Stomach smooth muscle (tissue), 2 donors: Measurements from ENCODE around the gene FAM174C.

Experiments used
- H3K27ac ChIP-seq: one replicate; pipeline ENCODE4 v1.7.0; 2013; ENCODE audit warnings: mild to moderate bottlenecking, low read length, inconsistent platforms
- H3K27me3 ChIP-seq, 2 donors: one replicate each; pipeline ENCODE4 v1.7.0; 2013; ENCODE audit warnings: low read length in 2 of 2; ENCODE audit not compliant: insufficient read depth in 2 of 2, control insufficient read depth in 1 of 2
- H3K36me3 ChIP-seq, 2 donors: one replicate each; pipeline ENCODE4 v1.7.0; 2013; ENCODE audit warnings: low read length in 2 of 2; ENCODE audit not compliant: control insufficient read depth in 2 of 2, insufficient read depth in 2 of 2
- H3K4me1 ChIP-seq: one replicate; pipeline ENCODE4 v1.7.0; 2013; ENCODE audit warnings: low read length; ENCODE audit not compliant: control insufficient read depth, insufficient read depth
- H3K4me3 ChIP-seq, 2 donors: one replicate each; pipeline ENCODE4 v1.7.0; 2013; ENCODE audit warnings: low read length in 2 of 2
- H3K9ac ChIP-seq, 2 donors: one replicate each; pipeline ENCODE4 v1.7.0; 2013; ENCODE audit warnings: low read length in 2 of 2, mild to moderate bottlenecking in 1 of 2
- H3K9me3 ChIP-seq, 2 donors: one replicate each; pipeline ENCODE4 v1.7.0; 2013; ENCODE audit warnings: low read length in 2 of 2; ENCODE audit not compliant: control insufficient read depth in 2 of 2
- donor health status: healthy.
- donor health status: Pancreatic carcinoma.

The FAM174C gene

GRCh38 chr19:1238369-1239303, 36.7 kb upstream of the FAM174C start:
- Histone ChIP-seq H3K9ac (no peak overlapping the region), H3K27ac (peak overlapping the region; percentile 89), H3K36me3 (no peaks in the 10 kb centered on the region), H3K27me3 (peaks cover 0 to 8% of the 10 kb centered on the region in 2 donors), H3K9me3 (no peaks in the 10 kb centered on the region), H3K4me1 (peaks cover 54% of the 10 kb centered on the region), H3K4me3 (peak overlapping the region in 1 of 2 donors; percentile 72)

GRCh38 chr19:1239420-1239795, 35.9 kb upstream of the FAM174C start:
- peak overlapping the region in 1 of 2 donors; percentile 67 for H3K4me3 ChIP-seq
- no peaks in the 10 kb centered on the region for H3K36me3 ChIP-seq
- no peak overlapping the region for H3K9ac ChIP-seq
- no peaks in the 10 kb centered on the region for H3K9me3 ChIP-seq
- H3K4me1 ChIP-seq: peaks cover 61% of the 10 kb centered on the region
- peak overlapping the region; percentile 89 for H3K27ac ChIP-seq
- H3K27me3 ChIP-seq: peaks cover 0 to 8% of the 10 kb centered on the region in 2 donors

- peak overlapping the region in 1 of 2 donors; percentile 67 for H3K4me3 ChIP-seq
- no peaks in the 10 kb centered on the region for H3K36me3 ChIP-seq
- H3K27ac ChIP-seq: peak overlapping the region; percentile 89
- H3K4me1 ChIP-seq: peaks cover 68% of the 10 kb centered on the region
- H3K27me3 ChIP-seq: peaks cover 0 to 8% of the 10 kb centered on the region in 2 donors
- H3K9me3 ChIP-seq: no peaks in the 10 kb centered on the region
- H3K9ac ChIP-seq: peak overlapping the region; percentile 47 to 66
Observed at GRCh38 chr19:1239796-1240737, 35.3 kb upstream of the FAM174C start.

GRCh38 chr19:1240925-1241324, 34.4 kb upstream of the FAM174C start:
- peak overlapping the region; percentile 82 for H3K27ac ChIP-seq
- no peak overlapping the region for H3K9ac ChIP-seq
- H3K4me3 ChIP-seq: peak overlapping the region in 1 of 2 donors; percentile 87
- peaks cover 0 to 8% of the 10 kb centered on the region in 2 donors for H3K27me3 ChIP-seq
- no peaks in the 10 kb centered on the region for H3K9me3 ChIP-seq
- H3K36me3 ChIP-seq: no peaks in the 10 kb centered on the region
- H3K4me1 ChIP-seq: peaks cover 76% of the 10 kb centered on the region

DNA sequence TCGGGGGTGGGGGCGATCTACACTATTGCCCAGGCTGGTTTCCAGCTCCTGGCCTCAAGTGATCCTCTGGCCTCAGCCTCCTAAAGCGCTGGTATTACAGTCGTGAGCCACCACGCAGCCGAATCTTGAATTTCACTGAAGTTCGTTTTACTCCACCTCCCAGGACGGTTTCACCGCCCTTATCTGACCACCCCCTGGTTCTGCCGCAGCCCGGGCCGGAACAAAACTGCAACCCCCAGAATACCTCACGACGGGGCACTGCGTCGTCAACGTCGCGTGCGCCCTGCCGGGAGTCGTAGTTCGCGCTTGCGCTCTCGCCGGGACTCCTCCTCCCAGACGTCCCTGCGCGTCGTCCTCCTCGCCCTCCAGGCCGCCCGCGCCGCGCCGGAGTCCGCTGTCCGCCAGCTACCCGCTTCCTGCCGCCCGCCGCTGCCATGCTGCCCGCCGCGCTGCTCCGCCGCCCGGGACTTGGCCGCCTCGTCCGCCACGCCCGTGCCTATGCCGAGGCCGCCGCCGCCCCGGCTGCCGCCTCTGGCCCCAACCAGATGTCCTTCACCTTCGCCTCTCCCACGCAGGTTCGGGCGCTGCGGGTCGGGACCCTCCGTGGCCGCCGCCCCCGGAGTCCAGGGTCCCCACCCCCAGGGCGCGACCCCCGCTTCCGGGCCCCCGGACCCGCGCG, 33.8 kb upstream of the FAM174C start, which contains the start of gene ATP5F1D:
Gene ATP5F1D, plus strand, starts transcription at position 335 of the 679 bp plus-strand sequence. Its CDS starts 100 bp downstream, at position 435.
- Histone ChIP-seq H3K9me3 (no peaks in the 10 kb centered on the region), H3K36me3 (no peaks in the 10 kb centered on the region), H3K4me3 (peak within 1 kb of the TSS; percentile 78 to 87), H3K4me1 (peaks cover 82% of the 10 kb centered on the region), H3K9ac (peak within 1 kb of the TSS; percentile 60 to 83), H3K27me3 (peaks cover 0 to 8% of the 10 kb centered on the region in 2 donors), H3K27ac (peak within 1 kb of the TSS; percentile 82)

GRCh38 chr19:1243768-1244692, 31.3 kb upstream of the FAM174C start:
- Histone ChIP-seq H3K36me3 (no peaks in the 10 kb centered on the region), H3K9ac (peak overlapping the region; percentile 39 to 55), H3K9me3 (no peaks in the 10 kb centered on the region), H3K27ac (peak overlapping the region; percentile 87), H3K27me3 (no peaks in the 10 kb centered on the region), H3K4me3 (peak overlapping the region in 1 of 2 donors; percentile 49), H3K4me1 (peaks cover 74% of the 10 kb centered on the region)

DNA sequence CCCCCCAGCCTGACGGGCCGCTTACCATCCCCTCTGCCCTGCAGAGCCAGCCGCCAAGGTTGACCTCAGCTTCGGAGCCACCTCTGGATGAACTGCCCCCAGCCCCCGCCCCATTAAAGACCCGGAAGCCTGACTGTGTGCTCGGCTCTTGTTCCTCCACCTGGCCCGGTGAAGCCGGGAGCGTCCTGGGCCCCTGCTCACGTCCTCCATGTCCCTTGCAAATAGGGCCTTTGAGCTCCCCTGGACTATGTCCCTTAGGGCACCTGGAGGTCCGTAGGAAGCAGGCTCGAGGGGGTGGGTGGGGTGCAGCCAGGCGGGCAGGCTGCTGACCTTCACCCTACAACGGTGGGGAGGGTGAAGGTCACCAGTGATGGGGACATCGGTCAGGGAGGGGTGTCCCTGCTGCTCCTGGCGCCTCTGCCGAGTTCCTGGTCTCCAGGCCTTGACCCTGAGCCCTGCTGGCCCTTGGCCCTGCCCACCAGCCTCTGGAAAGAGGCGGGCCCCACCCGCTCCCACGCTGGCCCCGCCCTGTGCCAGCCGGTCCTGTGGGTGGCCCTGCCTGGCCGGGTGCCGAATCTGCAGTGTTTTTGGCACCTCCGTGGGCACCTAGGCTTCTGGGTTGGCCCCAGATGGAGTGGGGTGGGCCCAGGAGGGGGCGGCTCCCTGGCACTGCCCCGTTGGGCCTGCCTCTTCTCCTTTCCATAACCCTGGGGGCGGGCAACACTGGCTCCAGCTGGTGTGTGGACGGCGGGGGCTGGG, 30.5 kb upstream of the FAM174C start:
- H3K9me3 ChIP-seq: no peaks in the 10 kb centered on the region
- H3K36me3 ChIP-seq: no peaks in the 10 kb centered on the region
- H3K4me1 ChIP-seq: peaks cover 69% of the 10 kb centered on the region
- H3K27ac ChIP-seq: peak overlapping the region; percentile 87
- H3K4me3 ChIP-seq: peak overlapping the region in 1 of 2 donors; percentile 49
- peak overlapping the region; percentile 29 to 39 for H3K9ac ChIP-seq
- no peaks in the 10 kb centered on the region for H3K27me3 ChIP-seq

DNA sequence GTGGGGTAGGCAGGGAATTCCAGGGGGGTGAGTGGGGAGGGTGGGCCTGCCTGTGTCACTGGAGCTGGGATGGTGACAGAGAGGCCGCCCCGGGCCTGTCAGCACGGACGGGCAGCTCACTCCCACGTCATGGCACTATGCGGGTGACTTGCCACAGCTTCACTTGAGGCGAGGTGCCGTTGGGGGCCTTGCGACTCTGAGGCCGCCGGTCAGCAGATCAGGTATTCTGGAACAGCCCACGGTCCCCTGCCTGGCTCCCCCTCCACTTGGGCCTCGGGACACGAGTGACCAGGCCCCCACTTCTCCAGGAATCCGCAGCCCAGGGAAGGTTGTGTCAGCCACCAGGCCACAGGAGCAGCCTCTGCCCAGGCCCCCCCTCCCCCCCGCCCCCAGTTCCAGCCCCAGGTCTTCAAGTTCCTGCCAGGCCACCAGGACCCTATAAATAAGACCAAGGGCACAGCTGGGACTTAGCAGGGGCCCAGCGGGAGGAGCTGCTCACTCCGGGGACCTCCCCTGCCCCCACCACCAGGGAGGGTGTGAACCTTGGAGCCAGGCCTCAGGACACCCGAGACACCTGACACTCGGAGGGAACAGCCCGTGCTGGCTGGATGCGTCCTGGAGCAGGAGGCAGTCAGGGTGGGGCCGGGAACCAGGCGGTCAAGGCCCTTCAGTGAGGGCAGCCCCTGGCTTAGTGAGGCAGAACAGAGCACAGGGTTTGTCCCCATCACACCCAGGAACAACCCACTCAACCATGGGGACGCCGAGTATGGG, 29.7 kb upstream of the FAM174C start:
- peak overlapping the region; percentile 28 to 55 for H3K9ac ChIP-seq
- peak overlapping the region; percentile 87 for H3K27ac ChIP-seq
- no peaks in the 10 kb centered on the region for H3K36me3 ChIP-seq
- H3K27me3 ChIP-seq: no peaks in the 10 kb centered on the region
- H3K9me3 ChIP-seq: no peaks in the 10 kb centered on the region
- no peak overlapping the region for H3K4me3 ChIP-seq
- peaks cover 61% of the 10 kb centered on the region for H3K4me1 ChIP-seq
